ENCODE results near the gene TUT4. TPM values are rescaled to one million over a fixed set of nuclear protein-coding genes. Genes with fewer than 3 reads are reported as not detected.

TUT4 gene
- polyA plus RNA-seq, 2 donors = 14.5 to 15.4 TPM

GRCh38 chr1:52455686-52456085 lies 97.2 kb downstream of the TUT4 start:
- H3K36me3 ChIP-seq (ENCODE audit: control insufficient read depth in 2 of 2, insufficient read depth in 2 of 2, low read length in 1 of 2) = no peaks in the 10 kb centered on the region
- H3K4me3 ChIP-seq (ENCODE audit: low read depth in 1 of 2, low read length in 2 of 2) = no peak overlapping the region
- 94 to 97% methylated on average over 2 of the region's 2 CpGs for WGBS, 2 donors
- no peaks in the 10 kb centered on the region for H3K9me3 ChIP-seq (ENCODE audit: control insufficient read depth in 2 of 2, insufficient read depth in 1 of 2, low read depth in 1 of 2, low read length in 1 of 2)
- H3K4me1 ChIP-seq (ENCODE audit: control insufficient read depth in 2 of 2, insufficient read depth in 2 of 2, low read length in 1 of 2) = no peaks in the 10 kb centered on the region
- H3K27ac ChIP-seq (ENCODE audit: low read depth in 2 of 2, low read length in 1 of 2) = no peak overlapping the region
- no peaks in the 10 kb centered on the region for H3K27me3 ChIP-seq (ENCODE audit: control insufficient read depth in 1 of 2, insufficient read depth in 2 of 2, low read length in 2 of 2)

GRCh38 chr1:52454779-52455178 lies 98.1 kb downstream of the TUT4 start:
- H3K4me3 ChIP-seq (ENCODE audit: low read depth in 1 of 2, low read length in 2 of 2) = no peak overlapping the region
- no peaks in the 10 kb centered on the region for H3K4me1 ChIP-seq (ENCODE audit: control insufficient read depth in 2 of 2, insufficient read depth in 2 of 2, low read length in 1 of 2)
- no peaks in the 10 kb centered on the region for H3K9me3 ChIP-seq (ENCODE audit: control insufficient read depth in 2 of 2, insufficient read depth in 1 of 2, low read depth in 1 of 2, low read length in 1 of 2)
- H3K27me3 ChIP-seq (ENCODE audit: control insufficient read depth in 1 of 2, insufficient read depth in 2 of 2, low read length in 2 of 2) = no peaks in the 10 kb centered on the region
- WGBS, 2 donors = 97 to 98% methylated on average over 2 of the region's 2 CpGs
- no peak overlapping the region for H3K27ac ChIP-seq (ENCODE audit: low read depth in 2 of 2, low read length in 1 of 2)
- no peaks in the 10 kb centered on the region for H3K36me3 ChIP-seq (ENCODE audit: control insufficient read depth in 2 of 2, insufficient read depth in 2 of 2, low read length in 1 of 2)

DNA sequence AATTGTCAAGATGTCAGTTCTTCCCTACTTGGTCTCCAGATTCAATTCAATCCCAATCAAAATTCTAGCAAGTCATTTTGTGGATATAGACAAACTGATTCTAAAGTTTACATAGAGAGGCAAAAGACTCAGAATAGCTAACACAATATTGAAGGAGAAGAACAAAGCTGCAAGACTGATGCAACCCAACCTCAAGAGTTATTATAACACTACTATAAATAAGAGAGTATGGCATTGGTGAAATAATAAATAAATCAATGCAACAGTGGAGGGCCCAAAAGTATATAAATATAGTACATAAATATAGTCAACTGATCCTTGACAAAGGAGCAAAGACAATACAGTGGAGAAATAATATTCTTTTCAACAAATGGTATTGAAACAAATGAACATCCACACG lies 98.8 kb downstream of the TUT4 start:
- no peaks in the 10 kb centered on the region for H3K4me1 ChIP-seq (ENCODE audit: control insufficient read depth in 2 of 2, insufficient read depth in 2 of 2, low read length in 1 of 2)
- no peaks in the 10 kb centered on the region for H3K27me3 ChIP-seq (ENCODE audit: control insufficient read depth in 1 of 2, insufficient read depth in 2 of 2, low read length in 2 of 2)
- no peaks in the 10 kb centered on the region for H3K9me3 ChIP-seq (ENCODE audit: control insufficient read depth in 2 of 2, insufficient read depth in 1 of 2, low read depth in 1 of 2, low read length in 1 of 2)
- no peak overlapping the region for H3K27ac ChIP-seq (ENCODE audit: low read depth in 2 of 2, low read length in 1 of 2)
- WGBS, 2 donors = 90 to 94% methylated on average over 1 of the region's 1 CpG
- no peaks in the 10 kb centered on the region for H3K36me3 ChIP-seq (ENCODE audit: control insufficient read depth in 2 of 2, insufficient read depth in 2 of 2, low read length in 1 of 2)
- H3K4me3 ChIP-seq (ENCODE audit: low read depth in 1 of 2, low read length in 2 of 2) = no peak overlapping the region

DNA sequence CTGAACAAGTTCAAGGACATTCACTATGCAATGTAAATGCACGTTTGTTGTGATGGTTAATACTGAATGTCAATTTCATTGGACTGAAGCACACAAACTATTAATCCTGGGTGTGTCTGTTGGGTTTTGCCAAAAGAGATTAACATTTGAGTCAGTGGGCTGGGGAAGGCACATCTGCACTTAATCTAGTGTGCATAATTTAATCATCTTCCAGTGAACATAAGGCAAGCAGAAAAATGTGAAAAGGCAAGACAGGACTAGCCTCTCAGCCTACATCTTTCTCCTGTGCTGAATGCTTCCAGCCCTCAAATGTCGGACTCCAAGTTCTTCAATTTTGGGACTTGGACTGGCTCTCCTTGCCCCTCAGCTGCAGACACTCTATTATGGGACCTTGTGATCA lies 108.4 kb downstream of the TUT4 start:
- no peaks in the 10 kb centered on the region for H3K27me3 ChIP-seq (ENCODE audit: control insufficient read depth in 1 of 2, insufficient read depth in 2 of 2, low read length in 2 of 2)
- H3K4me3 ChIP-seq (ENCODE audit: low read depth in 1 of 2, low read length in 2 of 2) = no peak overlapping the region
- 47 to 65% methylated on average over 2 of the region's 2 CpGs for WGBS, 2 donors
- no peak overlapping the region for H3K27ac ChIP-seq (ENCODE audit: low read depth in 2 of 2, low read length in 1 of 2)
- H3K36me3 ChIP-seq (ENCODE audit: control insufficient read depth in 2 of 2, insufficient read depth in 2 of 2, low read length in 1 of 2) = peaks cover 2 to 4% of the 10 kb centered on the region in 2 donors
- no peaks in the 10 kb centered on the region for H3K4me1 ChIP-seq (ENCODE audit: control insufficient read depth in 2 of 2, insufficient read depth in 2 of 2, low read length in 1 of 2)
- no peaks in the 10 kb centered on the region for H3K9me3 ChIP-seq (ENCODE audit: control insufficient read depth in 2 of 2, insufficient read depth in 1 of 2, low read depth in 1 of 2, low read length in 1 of 2)

DNA sequence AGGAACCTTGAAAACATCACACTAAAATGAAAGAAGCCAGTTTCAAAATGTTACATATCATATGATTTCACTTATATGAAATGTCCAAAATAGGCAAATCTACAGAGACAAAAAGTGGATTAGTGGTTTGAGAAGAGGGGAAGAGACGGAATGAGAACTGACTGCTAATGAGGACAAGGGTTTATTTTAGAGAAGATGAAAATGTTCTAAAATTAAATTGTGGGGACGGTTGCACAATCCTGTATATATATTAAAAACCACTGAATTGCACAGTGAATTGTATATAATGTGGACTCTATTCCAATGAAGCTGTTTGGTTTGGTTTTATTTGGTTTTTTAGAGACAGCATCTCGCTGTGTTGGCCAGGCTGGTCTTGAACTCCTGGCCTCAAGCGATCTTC lies 112.9 kb downstream of the TUT4 start:
- Histone ChIP-seq H3K9me3 (ENCODE audit: control insufficient read depth in 2 of 2, insufficient read depth in 1 of 2, low read depth in 1 of 2, low read length in 1 of 2) (no peaks in the 10 kb centered on the region), H3K27ac (ENCODE audit: low read depth in 2 of 2, low read length in 1 of 2) (no peak overlapping the region), H3K27me3 (ENCODE audit: control insufficient read depth in 1 of 2, insufficient read depth in 2 of 2, low read length in 2 of 2) (no peaks in the 10 kb centered on the region), H3K36me3 (ENCODE audit: control insufficient read depth in 2 of 2, insufficient read depth in 2 of 2, low read length in 1 of 2) (peaks cover 2 to 8% of the 10 kb centered on the region in 2 donors), H3K4me1 (ENCODE audit: control insufficient read depth in 2 of 2, insufficient read depth in 2 of 2, low read length in 1 of 2) (no peaks in the 10 kb centered on the region), H3K4me3 (ENCODE audit: low read depth in 1 of 2, low read length in 2 of 2) (no peak overlapping the region)
- 94% methylated on average over 4 of the region's 4 CpGs for WGBS, 2 donors

GRCh38 chr1:52436817-52437216 lies 116.1 kb downstream of the TUT4 start:
- Histone ChIP-seq H3K4me1 (ENCODE audit: control insufficient read depth in 2 of 2, insufficient read depth in 2 of 2, low read length in 1 of 2) (no peaks in the 10 kb centered on the region), H3K27me3 (ENCODE audit: control insufficient read depth in 1 of 2, insufficient read depth in 2 of 2, low read length in 2 of 2) (no peaks in the 10 kb centered on the region), H3K4me3 (ENCODE audit: low read depth in 1 of 2, low read length in 2 of 2) (no peak overlapping the region), H3K9me3 (ENCODE audit: control insufficient read depth in 2 of 2, insufficient read depth in 1 of 2, low read depth in 1 of 2, low read length in 1 of 2) (no peaks in the 10 kb centered on the region), H3K27ac (ENCODE audit: low read depth in 2 of 2, low read length in 1 of 2) (no peak overlapping the region), H3K36me3 (ENCODE audit: control insufficient read depth in 2 of 2, insufficient read depth in 2 of 2, low read length in 1 of 2) (peaks cover 0 to 3% of the 10 kb centered on the region in 2 donors)
- WGBS, 2 donors = 85 to 88% methylated on average over 7 of the region's 7 CpGs

DNA sequence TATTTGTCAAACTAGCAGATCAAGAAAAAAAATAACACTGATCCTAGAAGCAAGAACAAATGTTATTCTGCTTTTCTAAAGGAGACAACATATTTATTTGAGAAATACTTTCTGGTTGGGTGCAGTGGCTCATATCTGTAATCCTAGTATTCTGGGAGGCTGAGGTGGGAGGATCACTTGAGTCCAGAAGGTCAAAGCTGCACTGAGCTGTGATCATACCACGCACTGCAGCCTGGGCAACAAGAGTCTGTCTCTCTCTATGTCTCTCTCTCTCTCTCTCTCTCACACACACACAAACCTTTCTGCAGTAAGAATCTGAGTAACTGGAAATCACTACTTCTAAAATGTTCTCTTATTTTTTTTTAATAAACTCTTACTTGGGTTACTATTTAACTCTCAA lies 117.2 kb downstream of the TUT4 start:
- Histone ChIP-seq H3K27me3 (ENCODE audit: control insufficient read depth in 1 of 2, insufficient read depth in 2 of 2, low read length in 2 of 2) (no peaks in the 10 kb centered on the region), H3K4me3 (ENCODE audit: low read depth in 1 of 2, low read length in 2 of 2) (no peak overlapping the region), H3K4me1 (ENCODE audit: control insufficient read depth in 2 of 2, insufficient read depth in 2 of 2, low read length in 1 of 2) (no peaks in the 10 kb centered on the region), H3K27ac (ENCODE audit: low read depth in 2 of 2, low read length in 1 of 2) (no peak overlapping the region), H3K36me3 (ENCODE audit: control insufficient read depth in 2 of 2, insufficient read depth in 2 of 2, low read length in 1 of 2) (peaks cover 4 to 6% of the 10 kb centered on the region in 2 donors), H3K9me3 (ENCODE audit: control insufficient read depth in 2 of 2, insufficient read depth in 1 of 2, low read depth in 1 of 2, low read length in 1 of 2) (no peaks in the 10 kb centered on the region)
- WGBS, 2 donors = 96 to 100% methylated on average over 1 of the region's 1 CpG

GRCh38 chr1:52435211-52435610 lies 117.7 kb downstream of the TUT4 start:
- H3K36me3 ChIP-seq (ENCODE audit: control insufficient read depth in 2 of 2, insufficient read depth in 2 of 2, low read length in 1 of 2) = peaks cover 4 to 6% of the 10 kb centered on the region in 2 donors
- H3K4me1 ChIP-seq (ENCODE audit: control insufficient read depth in 2 of 2, insufficient read depth in 2 of 2, low read length in 1 of 2) = no peaks in the 10 kb centered on the region
- H3K27me3 ChIP-seq (ENCODE audit: control insufficient read depth in 1 of 2, insufficient read depth in 2 of 2, low read length in 2 of 2) = no peaks in the 10 kb centered on the region
- no peak overlapping the region for H3K4me3 ChIP-seq (ENCODE audit: low read depth in 1 of 2, low read length in 2 of 2)
- H3K9me3 ChIP-seq (ENCODE audit: control insufficient read depth in 2 of 2, insufficient read depth in 1 of 2, low read depth in 1 of 2, low read length in 1 of 2) = no peaks in the 10 kb centered on the region
- no peak overlapping the region for H3K27ac ChIP-seq (ENCODE audit: low read depth in 2 of 2, low read length in 1 of 2)
- 99 to 100% methylated on average over 1 of the region's 1 CpG for WGBS, 2 donors

- Histone ChIP-seq H3K4me3 (ENCODE audit: low read depth in 1 of 2, low read length in 2 of 2) (no peak overlapping the region), H3K4me1 (ENCODE audit: control insufficient read depth in 2 of 2, insufficient read depth in 2 of 2, low read length in 1 of 2) (no peaks in the 10 kb centered on the region), H3K9me3 (ENCODE audit: control insufficient read depth in 2 of 2, insufficient read depth in 1 of 2, low read depth in 1 of 2, low read length in 1 of 2) (no peaks in the 10 kb centered on the region), H3K27ac (ENCODE audit: low read depth in 2 of 2, low read length in 1 of 2) (no peak overlapping the region), H3K27me3 (ENCODE audit: control insufficient read depth in 1 of 2, insufficient read depth in 2 of 2, low read length in 2 of 2) (no peaks in the 10 kb centered on the region), H3K36me3 (ENCODE audit: control insufficient read depth in 2 of 2, insufficient read depth in 2 of 2, low read length in 1 of 2) (peaks cover 4 to 6% of the 10 kb centered on the region in 2 donors)
- WGBS, 2 donors = 95 to 98% methylated on average over 8 of the region's 8 CpGs
These were observed 120.1 kb downstream of the TUT4 start for GRCh38 chr1:52432807-52433206.

- 97 to 100% methylated on average over 1 of the region's 1 CpG for WGBS, 2 donors
- Histone ChIP-seq H3K4me1 (ENCODE audit: control insufficient read depth in 2 of 2, insufficient read depth in 2 of 2, low read length in 1 of 2) (no peaks in the 10 kb centered on the region), H3K4me3 (ENCODE audit: low read depth in 1 of 2, low read length in 2 of 2) (no peak overlapping the region), H3K27me3 (ENCODE audit: control insufficient read depth in 1 of 2, insufficient read depth in 2 of 2, low read length in 2 of 2) (no peaks in the 10 kb centered on the region), H3K27ac (ENCODE audit: low read depth in 2 of 2, low read length in 1 of 2) (no peak overlapping the region), H3K36me3 (ENCODE audit: control insufficient read depth in 2 of 2, insufficient read depth in 2 of 2, low read length in 1 of 2) (peaks cover 3 to 7% of the 10 kb centered on the region in 2 donors), H3K9me3 (ENCODE audit: control insufficient read depth in 2 of 2, insufficient read depth in 1 of 2, low read depth in 1 of 2, low read length in 1 of 2) (no peaks in the 10 kb centered on the region)
These were observed 125.7 kb downstream of the TUT4 start for GRCh38 chr1:52427152-52427551.

Measured in esophagus (tissue), 2 donors.